GM12878 (cell line): ENCODE measurements around the gene DNAAF3.

Experiments
- ATF2 ChIP-seq: IDR thresholded peaks from 2 replicates; pipeline ENCODE4 v1.6.1; 2012; ENCODE audit warnings: low read length, inconsistent platforms
- BCL11A ChIP-seq: IDR thresholded peaks from 2 replicates; pipeline ENCODE4 v1.6.1; 2011; ENCODE audit warnings: low read depth, low read length
- BRCA1 ChIP-seq: IDR thresholded peaks from 2 replicates; pipeline ENCODE4 v1.6.1; 2011; ENCODE audit warnings: low read depth, low read length, improper control_type of control experiment
- CBX5 ChIP-seq: sonication (generic); IDR thresholded peaks from 2 replicates; pipeline ENCODE4 v1.6.1; 2016; ENCODE audit warnings: low read depth, moderate library complexity, mild to moderate bottlenecking, inconsistent platforms
- CHD2 ChIP-seq: IDR thresholded peaks from 2 replicates; pipeline ENCODE4 v1.6.1; 2011; ENCODE audit warnings: low read depth, low read length, improper control_type of control experiment, borderline replicate concordance
- CTCF ChIP-seq, 3 experiments: IDR thresholded peaks in 2 of 3; conservative IDR thresholded peaks in 1 of 3; 2 replicates each; pipeline ENCODE4 v1.5.1; 2011; ENCODE audit warnings: low read depth in 3 of 3, low read length in 3 of 3, mild to moderate bottlenecking in 3 of 3, control low read depth in 2 of 3, moderate library complexity in 2 of 3, inconsistent platforms in 1 of 3, mixed read lengths in 1 of 3; ENCODE audit not compliant: control insufficient read depth in 2 of 3, insufficient read depth in 1 of 3; ENCODE audit errors: extremely low read depth in 1 of 3
- EGR1 ChIP-seq, 2 experiments: IDR thresholded peaks; 1 replicate in 1 of 2; 2 replicates in 1 of 2; pipeline ENCODE4 v1.6.1; 2011 to 2012; ENCODE audit warnings: low read depth in 2 of 2, low read length in 2 of 2, borderline replicate concordance in 1 of 2, mild to moderate bottlenecking in 1 of 2, moderate library complexity in 1 of 2
- EZH2 ChIP-seq: IDR thresholded peaks from 2 replicates; pipeline ENCODE4 v1.6.1; 2012; ENCODE audit warnings: low read depth, mild to moderate bottlenecking, control low read depth, inconsistent platforms, low read length, borderline replicate concordance; ENCODE audit not compliant: control insufficient read depth
- NFXL1 ChIP-seq: fragments of 450-650 bp; IDR thresholded peaks from 2 replicates; pipeline ENCODE4 v1.6.1; 2017; ENCODE audit warnings: antibody characterized with exemption, mild to moderate bottlenecking, borderline replicate concordance
- POLR2A ChIP-seq: IDR thresholded peaks from 2 replicates; pipeline ENCODE4 v1.6.1; 2011; ENCODE audit warnings: low read depth, mild to moderate bottlenecking, low read length
- POLR2AphosphoS5 ChIP-seq: IDR thresholded peaks from 2 replicates; pipeline ENCODE4 v1.6.1; 2011; ENCODE audit warnings: mild to moderate bottlenecking, low read length, inconsistent platforms
- RCOR1 ChIP-seq: conservative IDR thresholded peaks from 2 replicates; pipeline ENCODE4 v1.6.1; 2012; ENCODE audit warnings: low read depth, low read length, improper control_type of control experiment
- REST ChIP-seq: IDR thresholded peaks from 2 replicates; pipeline ENCODE4 v1.6.1; 2012; ENCODE audit warnings: mild to moderate bottlenecking, low read depth, low read length
- SMARCA5 ChIP-seq: fragments of 450-650 bp; IDR thresholded peaks from 2 replicates; pipeline ENCODE4 v1.6.1; 2017; ENCODE audit warnings: mild to moderate bottlenecking

- no peak for TF ChIP-seq CBX5
- no peak for TF ChIP-seq REST
- TF ChIP-seq CHD2, result no peak
- TF ChIP-seq CTCF (IDR thresholded peaks at IDR 0.05 in 2 of 3, conservative IDR thresholded peaks at IDR 0.05 in 1 of 3; ENCODE audit: control insufficient read depth in 2 of 3, extremely low read depth in 1 of 3, insufficient read depth in 1 of 3, low read depth in 3 of 3, low read length in 3 of 3), result no peak
- no peak for TF ChIP-seq POLR2A
- no peak for TF ChIP-seq BRCA1
- TF ChIP-seq POLR2AphosphoS5, result no peak
- TF ChIP-seq EZH2, result no peak
- no peak for TF ChIP-seq EGR1 (IDR thresholded peaks at IDR 0.05; ENCODE audit: borderline replicate concordance in 1 of 2, low read depth in 2 of 2, low read length in 2 of 2)
- TF ChIP-seq BCL11A, result no peak
- TF ChIP-seq SMARCA5, result no peak
- TF ChIP-seq NFXL1, result no peak
- no peak for TF ChIP-seq ATF2
- TF ChIP-seq RCOR1, result no peak
Observed at GRCh38 chr19:55147545-55148251, 18.7 kb downstream of the DNAAF3 start.
